ENCODE data around the gene LIPC. TPM values are rescaled to one million over a fixed set of nuclear protein-coding genes. Genes with fewer than 3 reads are reported as not detected.

LIPC gene
- total and polyA plus RNA-seq, 10 donors: 0.47 to 2.5 (median 1.0) TPM

- intact Hi-C loops (cut with DNase I; ENCODE audit: low total_unique reads): no loop called here
- Histone ChIP-seq H3K4me3 (peak overlapping the region in 1 of 8 donors; percentile 3), H3K27ac (peak overlapping the region in 7 of 8 donors; percentile 20 to 70 (median 55))
Observed at GRCh38 chr15:58472821-58473581, 41.2 kb downstream of the LIPC start.

GRCh38 chr15:58473724-58474123 is 41.9 kb downstream of the LIPC start:
- no peak for DNase-seq
- Histone ChIP-seq H3K27me3 (replicated peaks in 1 of 7) (no peaks in the 10 kb centered on the region), H3K36me3 (no peaks in the 10 kb centered on the region), H3K9me3 (no peaks in the 10 kb centered on the region), H3K4me1 (peaks cover 32 to 66% (median 50%) of the 10 kb centered on the region in 6 donors), H3K4me3 (no peak overlapping the region), H3K27ac (peak overlapping the region in 6 of 8 donors; percentile 20 to 70 (median 58))
- intact Hi-C loops (cut with DNase I; ENCODE audit: low total_unique reads): no loop called here
- TF ChIP-seq CTCF (IDR thresholded peaks at IDR 0.05 in 8 of 11, conservative IDR thresholded peaks at IDR 0.05 in 3 of 11): no peak
- TF ChIP-seq POLR2AphosphoS5 (IDR thresholded peaks at IDR 0.05): no peak
- no peak for TF ChIP-seq POLR2A (IDR thresholded peaks at IDR 0.05)
- WGBS, 5 donors: 40 to 61% (median 48%) methylated on average over 2 of the region's 2 CpGs

More at GRCh38 chr15:58472821-58473581, 41.2 kb downstream of the LIPC start:
- no peak for DNase-seq
- 22 to 34% (median 33%) methylated on average over 8 of the region's 8 CpGs for WGBS, 5 donors
- Histone ChIP-seq H3K4me1 (peaks cover 32 to 66% (median 50%) of the 10 kb centered on the region in 6 donors), H3K9me3 (no peaks in the 10 kb centered on the region), H3K27me3 (replicated peaks in 1 of 7) (no peaks in the 10 kb centered on the region), H3K36me3 (no peaks in the 10 kb centered on the region)
- TF ChIP-seq POLR2AphosphoS5 (IDR thresholded peaks at IDR 0.05): peak in 1 of 3 donors; percentile 34
- TF ChIP-seq POLR2A (IDR thresholded peaks at IDR 0.05): no peak

- TF ChIP-seq CTCF (IDR thresholded peaks at IDR 0.05 in 8 of 11, conservative IDR thresholded peaks at IDR 0.05 in 3 of 11) (no peak), POLR2A (IDR thresholded peaks at IDR 0.05) (no peak), POLR2AphosphoS5 (IDR thresholded peaks at IDR 0.05) (no peak)
- H3K27me3 ChIP-seq (replicated peaks in 1 of 7): no peaks in the 10 kb centered on the region
- peak overlapping the region in 5 of 8 donors; percentile 4 to 64 (median 55) for H3K27ac ChIP-seq
- no peak overlapping the region for H3K4me3 ChIP-seq
- H3K9me3 ChIP-seq: no peaks in the 10 kb centered on the region
- H3K4me1 ChIP-seq: peaks cover 32 to 66% (median 50%) of the 10 kb centered on the region in 6 donors
- WGBS, 5 donors: 43 to 74% (median 61%) methylated on average over 1 of the region's 1 CpG
- intact Hi-C loops (cut with DNase I; ENCODE audit: low total_unique reads): no loop called here
- DNase-seq: no peak
- H3K36me3 ChIP-seq: no peaks in the 10 kb centered on the region
Observed at GRCh38 chr15:58474741-58475323, 43.0 kb downstream of the LIPC start.

GRCh38 chr15:58475573-58476524 is 44.1 kb downstream of the LIPC start:
- WGBS, 5 donors: 60 to 75% (median 71%) methylated on average over 7 of the region's 7 CpGs

More at GRCh38 chr15:58475573-58476524, 44.1 kb downstream of the LIPC start:
- no peaks in the 10 kb centered on the region for H3K36me3 ChIP-seq
- H3K27me3 ChIP-seq (replicated peaks in 1 of 7): no peaks in the 10 kb centered on the region
- intact Hi-C loops (cut with DNase I; ENCODE audit: low total_unique reads): no loop called here
- H3K27ac ChIP-seq: peak overlapping the region; percentile 4 to 64 (median 48)
- TF ChIP-seq POLR2AphosphoS5 (IDR thresholded peaks at IDR 0.05): peak in 1 of 3 donors; percentile 84
- no peak for TF ChIP-seq CTCF (IDR thresholded peaks at IDR 0.05 in 8 of 11, conservative IDR thresholded peaks at IDR 0.05 in 3 of 11)
- no peaks in the 10 kb centered on the region for H3K9me3 ChIP-seq
- DNase-seq: no peak
- H3K4me3 ChIP-seq: no peak overlapping the region
- peaks cover 32 to 62% (median 50%) of the 10 kb centered on the region in 6 donors for H3K4me1 ChIP-seq

Measured in spleen (tissue), 11 donors.